ENCODE measurements around the gene OLFM4. TPM values are rescaled to one million over a fixed set of nuclear protein-coding genes. Genes with fewer than 3 reads are reported as not detected.

The OLFM4 gene
- total RNA-seq, 1 experiment from 2014 or later: not detected

DNA sequence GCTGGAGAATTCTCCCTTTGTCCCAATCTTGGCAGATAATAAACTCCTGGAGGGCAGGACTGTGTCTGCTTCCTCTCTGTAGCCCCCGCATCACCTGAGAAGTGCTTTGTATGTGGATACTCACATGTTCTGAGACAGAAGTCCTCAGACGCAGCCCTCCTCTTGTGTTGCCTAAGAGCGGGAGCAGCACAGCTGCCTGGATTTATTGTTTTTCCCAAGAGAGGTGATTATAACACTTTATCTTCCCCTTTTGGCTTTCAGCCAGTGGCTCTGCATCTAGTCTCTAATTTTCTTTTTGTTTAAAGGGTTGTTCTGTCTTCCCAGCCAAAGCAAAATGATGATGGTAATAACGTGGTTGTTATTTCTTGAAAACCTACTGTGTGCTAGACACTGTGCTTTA, 36.1 kb downstream of the OLFM4 start:
- ChIA-PET POLR2A (no interaction called here), CTCF (no interaction called here)
- intact Hi-C loops (cut with micrococcal nuclease; ENCODE audit: unreplicated experiment): no loop called here
- DNase-seq (ENCODE audit: low read depth, low spot score): no peak
- no peak overlapping the region for H3K27ac ChIP-seq (ENCODE audit: low read length)
- no peaks in the 10 kb centered on the region for H3K27me3 ChIP-seq (ENCODE audit: control insufficient read depth, insufficient read depth, low read length)
- H3K36me3 ChIP-seq (ENCODE audit: control insufficient read depth, insufficient read depth, low read length): no peaks in the 10 kb centered on the region
- TF ChIP-seq SIN3A (IDR thresholded peaks at IDR 0.05; ENCODE audit: borderline replicate concordance, insufficient read depth, low read depth, low read length) (no peak), POLR2AphosphoS5 (IDR thresholded peaks at IDR 0.05; ENCODE audit: low read depth, low read length) (no peak), TCF7L2 (IDR thresholded peaks at IDR 0.05; ENCODE audit: low read depth, low read length) (no peak)
- TF ChIP-seq, protein P1, sequence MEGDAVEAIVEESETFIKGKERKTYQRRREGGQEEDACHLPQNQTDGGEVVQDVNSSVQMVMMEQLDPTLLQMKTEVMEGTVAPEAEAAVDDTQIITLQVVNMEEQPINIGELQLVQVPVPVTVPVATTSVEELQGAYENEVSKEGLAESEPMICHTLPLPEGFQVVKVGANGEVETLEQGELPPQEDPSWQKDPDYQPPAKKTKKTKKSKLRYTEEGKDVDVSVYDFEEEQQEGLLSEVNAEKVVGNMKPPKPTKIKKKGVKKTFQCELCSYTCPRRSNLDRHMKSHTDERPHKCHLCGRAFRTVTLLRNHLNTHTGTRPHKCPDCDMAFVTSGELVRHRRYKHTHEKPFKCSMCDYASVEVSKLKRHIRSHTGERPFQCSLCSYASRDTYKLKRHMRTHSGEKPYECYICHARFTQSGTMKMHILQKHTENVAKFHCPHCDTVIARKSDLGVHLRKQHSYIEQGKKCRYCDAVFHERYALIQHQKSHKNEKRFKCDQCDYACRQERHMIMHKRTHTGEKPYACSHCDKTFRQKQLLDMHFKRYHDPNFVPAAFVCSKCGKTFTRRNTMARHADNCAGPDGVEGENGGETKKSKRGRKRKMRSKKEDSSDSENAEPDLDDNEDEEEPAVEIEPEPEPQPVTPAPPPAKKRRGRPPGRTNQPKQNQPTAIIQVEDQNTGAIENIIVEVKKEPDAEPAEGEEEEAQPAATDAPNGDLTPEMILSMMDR (IDR thresholded peaks at IDR 0.05): no peak
- TF ChIP-seq, protein P2, sequence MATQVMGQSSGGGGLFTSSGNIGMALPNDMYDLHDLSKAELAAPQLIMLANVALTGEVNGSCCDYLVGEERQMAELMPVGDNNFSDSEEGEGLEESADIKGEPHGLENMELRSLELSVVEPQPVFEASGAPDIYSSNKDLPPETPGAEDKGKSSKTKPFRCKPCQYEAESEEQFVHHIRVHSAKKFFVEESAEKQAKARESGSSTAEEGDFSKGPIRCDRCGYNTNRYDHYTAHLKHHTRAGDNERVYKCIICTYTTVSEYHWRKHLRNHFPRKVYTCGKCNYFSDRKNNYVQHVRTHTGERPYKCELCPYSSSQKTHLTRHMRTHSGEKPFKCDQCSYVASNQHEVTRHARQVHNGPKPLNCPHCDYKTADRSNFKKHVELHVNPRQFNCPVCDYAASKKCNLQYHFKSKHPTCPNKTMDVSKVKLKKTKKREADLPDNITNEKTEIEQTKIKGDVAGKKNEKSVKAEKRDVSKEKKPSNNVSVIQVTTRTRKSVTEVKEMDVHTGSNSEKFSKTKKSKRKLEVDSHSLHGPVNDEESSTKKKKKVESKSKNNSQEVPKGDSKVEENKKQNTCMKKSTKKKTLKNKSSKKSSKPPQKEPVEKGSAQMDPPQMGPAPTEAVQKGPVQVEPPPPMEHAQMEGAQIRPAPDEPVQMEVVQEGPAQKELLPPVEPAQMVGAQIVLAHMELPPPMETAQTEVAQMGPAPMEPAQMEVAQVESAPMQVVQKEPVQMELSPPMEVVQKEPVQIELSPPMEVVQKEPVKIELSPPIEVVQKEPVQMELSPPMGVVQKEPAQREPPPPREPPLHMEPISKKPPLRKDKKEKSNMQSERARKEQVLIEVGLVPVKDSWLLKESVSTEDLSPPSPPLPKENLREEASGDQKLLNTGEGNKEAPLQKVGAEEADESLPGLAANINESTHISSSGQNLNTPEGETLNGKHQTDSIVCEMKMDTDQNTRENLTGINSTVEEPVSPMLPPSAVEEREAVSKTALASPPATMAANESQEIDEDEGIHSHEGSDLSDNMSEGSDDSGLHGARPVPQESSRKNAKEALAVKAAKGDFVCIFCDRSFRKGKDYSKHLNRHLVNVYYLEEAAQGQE (IDR thresholded peaks at IDR 0.05; ENCODE audit: insufficient read depth in 1 of 2, low read depth in 2 of 2, low read length in 1 of 2): no peak
- BruUV-seq (replicated peaks): no TSS peak
- no peaks in the 10 kb centered on the region for H3K9me3 ChIP-seq (ENCODE audit: control insufficient read depth, insufficient read depth, low read depth, low read length)
- in situ Hi-C loops (cut with HindIII; ENCODE audit: low pct_unique_long_range_greater_than_20kb, low sequenced_read_pairs): no loop called here
- H3K4me1 ChIP-seq (ENCODE audit: control insufficient read depth, insufficient read depth, low read length): no peaks in the 10 kb centered on the region
- ATAC-seq: no peak
- no peak overlapping the region for H3K4me3 ChIP-seq (ENCODE audit: low read depth in 2 of 2, low read length in 2 of 2)

DNA sequence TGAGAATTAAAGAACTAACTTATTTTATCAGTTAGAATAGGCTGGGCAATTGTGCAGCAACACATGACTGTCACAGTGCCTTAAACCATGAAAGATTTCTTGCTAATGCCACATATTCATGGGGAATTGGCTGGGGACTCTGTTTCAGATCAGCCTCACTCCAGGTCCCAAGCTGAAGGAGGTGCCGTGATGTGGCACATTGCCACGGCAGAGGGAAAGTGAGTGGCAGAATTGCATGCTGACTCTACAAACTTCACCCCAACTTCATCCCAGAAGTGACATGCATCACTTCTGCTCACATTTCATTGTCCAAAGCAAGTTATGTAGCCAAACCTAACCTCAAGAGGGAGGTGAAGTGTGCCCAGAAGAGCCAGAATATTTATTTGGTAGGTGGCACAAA, 37.8 kb downstream of the OLFM4 start:
- ATAC-seq (no peak), DNase-seq (ENCODE audit: low read depth, low spot score) (no peak)
- intact Hi-C loops (cut with micrococcal nuclease; ENCODE audit: unreplicated experiment): no loop called here
- POLR2A ChIA-PET: no interaction called here
- H3K36me3 ChIP-seq (ENCODE audit: control insufficient read depth, insufficient read depth, low read length): no peaks in the 10 kb centered on the region
- no peak overlapping the region for H3K4me3 ChIP-seq (ENCODE audit: low read depth in 2 of 2, low read length in 2 of 2)
- BruUV-seq (replicated peaks): no TSS peak
- no peaks in the 10 kb centered on the region for H3K27me3 ChIP-seq (ENCODE audit: control insufficient read depth, insufficient read depth, low read length)
- no peaks in the 10 kb centered on the region for H3K9me3 ChIP-seq (ENCODE audit: control insufficient read depth, insufficient read depth, low read depth, low read length)
- TF ChIP-seq SIN3A (IDR thresholded peaks at IDR 0.05; ENCODE audit: borderline replicate concordance, insufficient read depth, low read depth, low read length) (no peak), POLR2AphosphoS5 (IDR thresholded peaks at IDR 0.05; ENCODE audit: low read depth, low read length) (no peak), TCF7L2 (IDR thresholded peaks at IDR 0.05; ENCODE audit: low read depth, low read length) (no peak)
- TF ChIP-seq, protein P1 (IDR thresholded peaks at IDR 0.05): no peak
- TF ChIP-seq, protein P2 (IDR thresholded peaks at IDR 0.05; ENCODE audit: insufficient read depth in 1 of 2, low read depth in 2 of 2, low read length in 1 of 2): no peak
- in situ Hi-C loops (cut with HindIII; ENCODE audit: low pct_unique_long_range_greater_than_20kb, low sequenced_read_pairs): no loop called here
- CTCF ChIA-PET: no interaction called here
- no peak overlapping the region for H3K27ac ChIP-seq (ENCODE audit: low read length)
- H3K4me1 ChIP-seq (ENCODE audit: control insufficient read depth, insufficient read depth, low read length): no peaks in the 10 kb centered on the region
